22Rv1 (cell line): ENCODE measurements around the gene MAP4K4.

Experiments
- CTCF ChIP-seq: fragments of 450-650 bp; IDR thresholded peaks from 2 replicates; pipeline ENCODE4 v1.5.1; 2017; ENCODE audit warnings: mild to moderate bottlenecking
- ZFX ChIP-seq: fragments of 450-650 bp; IDR thresholded peaks from 2 replicates; pipeline ENCODE4 v1.6.1; 2017; ENCODE audit warnings: antibody characterized with exemption, borderline replicate concordance

- no peak for TF ChIP-seq CTCF
- no peak for TF ChIP-seq ZFX
These were observed 245.3 kb downstream of the MAP4K4 start for GRCh38 chr2:101942851-101943250.
